ENCODE data around the gene TCEA2. TPM values are rescaled to one million over a fixed set of nuclear protein-coding genes. Genes with fewer than 3 reads are reported as not detected.
A peak's percentile ranks its signal among the peaks of the same experiment; 100 is the strongest.

The TCEA2 gene
- total and polyA plus RNA-seq, 7 experiments from 2014 or later: 22.2 to 73.2 (median 36.4) TPM

DNA sequence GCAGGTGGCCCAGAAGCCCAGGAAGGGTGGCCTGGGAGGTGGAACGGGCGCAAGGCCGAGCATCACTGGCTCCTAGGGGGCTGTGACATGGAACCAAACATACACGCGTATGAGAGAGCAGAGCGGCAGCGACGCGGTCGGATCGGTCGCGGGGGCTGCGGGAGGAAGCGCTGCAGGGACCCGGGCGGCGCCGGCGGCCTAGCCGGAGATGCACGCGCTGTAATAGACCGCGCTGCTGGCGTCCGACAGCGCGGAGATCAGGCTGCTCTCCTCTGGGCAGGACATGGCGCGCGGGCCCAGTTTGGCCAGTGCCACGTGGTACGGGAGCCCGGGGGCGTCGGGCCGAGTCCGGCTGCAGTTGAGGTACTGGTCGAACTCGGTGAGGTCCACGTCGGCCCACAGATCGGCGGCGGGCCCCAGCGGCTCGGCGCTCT lies 15.0 kb upstream of the TCEA2 start:
- H3K4me3 ChIP-seq (ENCODE audit: low read length): no peak overlapping the region
- intact Hi-C loops (cut with micrococcal nuclease): no loop called here
- no peaks in the 10 kb centered on the region for H3K36me3 ChIP-seq (ENCODE audit: control insufficient read depth in 2 of 3, insufficient read depth in 3 of 3, low read length in 3 of 3)
- peaks cover 6 to 22% of the 10 kb centered on the region in 2 donors for H3K27me3 ChIP-seq (ENCODE audit: control insufficient read depth in 2 of 2, insufficient read depth in 2 of 2, low read length in 2 of 2)
- POLR2A ChIA-PET: no interaction called here
- CTCF ChIA-PET: no interaction called here
- DNase-seq (no peak), ATAC-seq (no peak)
- Mint-ChIP-seq H3K4me1 (peaks cover 16 to 27% (median 20%) of the 10 kb centered on the region in 7 donors), H3K27ac (no peak overlapping the region), H3K27me3 (peaks cover 3 to 42% (median 9%) of the 10 kb centered on the region in 5 donors), H3K4me3 (peak overlapping the region in 5 of 10 donors; percentile 12 to 62 (median 36)), H3K9me3 (no peaks in the 10 kb centered on the region), H3K36me3 (no peaks in the 10 kb centered on the region)
- H3K27ac ChIP-seq (ENCODE audit: low read depth, low read length): no peak overlapping the region
- H3K9me3 ChIP-seq (ENCODE audit: control insufficient read depth in 2 of 3, low read length in 3 of 3): no peaks in the 10 kb centered on the region
- peaks cover 0 to 8% of the 10 kb centered on the region in 2 donors for H3K4me1 ChIP-seq (ENCODE audit: control insufficient read depth in 2 of 2, insufficient read depth in 2 of 2, low read length in 2 of 2)

DNA sequence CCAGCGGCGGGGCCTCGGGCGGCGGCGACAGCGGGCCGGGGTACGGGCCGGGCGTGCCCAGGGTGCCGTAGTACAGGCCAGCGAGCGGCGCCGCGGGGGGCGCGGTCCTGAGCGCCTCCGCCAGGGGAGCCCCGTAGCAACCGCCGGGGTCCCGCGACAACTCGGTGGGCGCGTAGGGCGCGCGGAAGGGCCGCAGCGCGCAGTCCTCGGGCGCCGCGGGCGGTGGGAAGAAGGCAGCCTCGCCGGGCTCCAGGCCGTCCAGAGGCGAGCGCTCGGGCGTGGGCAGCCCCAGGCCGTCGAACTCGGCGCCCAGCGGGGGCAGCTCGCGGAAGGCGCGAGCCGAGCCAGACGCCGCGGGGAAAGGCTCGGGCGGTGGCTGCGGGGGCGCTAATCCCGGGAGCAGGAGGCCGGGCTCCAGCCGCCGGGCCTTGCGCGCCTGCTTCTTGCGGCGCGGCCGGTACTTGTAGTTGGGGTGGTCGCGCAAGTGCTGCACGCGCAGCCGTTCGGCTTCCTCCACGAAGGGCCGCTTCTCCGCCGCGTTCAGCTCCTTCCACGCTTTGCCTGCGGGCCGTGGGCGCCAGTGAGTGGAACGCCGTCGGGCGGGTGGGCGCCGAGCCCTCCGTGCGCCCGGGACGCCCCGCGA lies 14.5 kb upstream of the TCEA2 start:
- H3K27me3 Mint-ChIP-seq: peaks cover 6 to 45% (median 14%) of the 10 kb centered on the region in 5 donors
- Histone ChIP-seq H3K4me3 (ENCODE audit: low read length) (no peak overlapping the region), H3K36me3 (ENCODE audit: control insufficient read depth in 2 of 3, insufficient read depth in 3 of 3, low read length in 3 of 3) (no peaks in the 10 kb centered on the region), H3K27ac (ENCODE audit: low read depth, low read length) (no peak overlapping the region), H3K4me1 (ENCODE audit: control insufficient read depth in 2 of 2, insufficient read depth in 2 of 2, low read length in 2 of 2) (peaks cover 0 to 8% of the 10 kb centered on the region in 2 donors), H3K9me3 (ENCODE audit: control insufficient read depth in 2 of 3, low read length in 3 of 3) (no peaks in the 10 kb centered on the region), H3K27me3 (ENCODE audit: control insufficient read depth in 2 of 2, insufficient read depth in 2 of 2, low read length in 2 of 2) (peaks cover 6 to 22% of the 10 kb centered on the region in 2 donors)
- POLR2A ChIA-PET: no interaction called here
- no peaks in the 10 kb centered on the region for H3K9me3 Mint-ChIP-seq
- H3K27ac Mint-ChIP-seq: no peak overlapping the region
- no peaks in the 10 kb centered on the region for H3K36me3 Mint-ChIP-seq
- no peak for ATAC-seq
- CTCF ChIA-PET: no interaction called here
- DNase-seq: no peak
- intact Hi-C loops (cut with micrococcal nuclease): loop anchor here in 1 of 2 donors (1.0 kb wide), 1 partner anchor 9 kb away; no protein-coding TSS in a partner anchor
- peak overlapping the region in 2 of 10 donors; percentile 46 to 78 for H3K4me3 Mint-ChIP-seq
- H3K4me1 Mint-ChIP-seq: peaks cover 16 to 24% (median 19%) of the 10 kb centered on the region in 7 donors

DNA sequence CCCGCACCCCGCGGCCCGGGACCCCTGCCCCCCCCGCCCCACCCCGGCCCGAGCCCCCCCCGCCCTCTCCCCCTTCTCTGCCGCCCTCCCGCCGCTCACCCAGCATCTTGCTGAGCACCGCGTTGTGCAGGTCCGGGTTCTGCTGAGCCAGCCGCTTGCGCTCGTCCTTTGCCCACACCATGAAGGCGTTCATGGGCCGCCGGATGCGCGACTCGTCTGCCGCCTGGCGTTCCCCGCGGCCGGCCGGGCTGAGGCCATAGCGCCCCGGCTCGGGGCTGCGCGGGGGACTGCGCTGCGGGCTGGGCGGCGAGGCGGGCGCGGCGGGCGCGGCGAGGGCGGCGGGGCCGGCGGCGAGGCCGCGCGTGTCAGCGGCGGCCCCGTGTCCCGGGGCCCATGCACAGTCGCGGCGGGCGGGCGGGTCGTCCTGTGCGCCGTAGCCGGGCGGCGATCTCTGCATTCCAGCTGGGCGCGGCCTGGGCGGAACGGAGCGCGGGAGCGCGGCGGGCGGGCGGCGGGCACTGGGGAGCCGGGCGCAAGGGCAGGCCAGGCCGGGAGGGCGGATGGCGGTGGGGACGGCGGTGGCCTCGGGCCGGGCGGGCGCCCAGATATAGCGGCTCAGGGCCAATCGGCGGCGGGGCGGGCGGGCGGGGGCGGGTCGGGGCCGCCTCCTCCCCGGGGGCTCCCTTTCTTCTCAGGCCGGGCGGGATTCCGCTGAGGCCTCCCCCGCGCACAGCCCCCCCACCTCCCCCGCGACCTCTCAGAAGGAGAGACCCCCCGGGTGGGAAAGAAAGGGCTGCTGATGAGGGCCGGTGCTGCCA lies 13.7 kb upstream of the TCEA2 start, which contains the start of gene SOX18:
SOX18 (minus strand) TSS at position 580 of the 818 bp plus-strand sequence; CDS start at position 457, 123 bp downstream.
- Histone ChIP-seq H3K9me3 (ENCODE audit: control insufficient read depth in 2 of 3, low read length in 3 of 3) (no peaks in the 10 kb centered on the region), H3K27me3 (ENCODE audit: control insufficient read depth in 2 of 2, insufficient read depth in 2 of 2, low read length in 2 of 2) (peaks cover 6 to 22% of the 10 kb centered on the region in 2 donors), H3K27ac (ENCODE audit: low read depth, low read length) (no peak within 1 kb of the TSS), H3K4me3 (ENCODE audit: low read length) (no peak within 1 kb of the TSS), H3K36me3 (ENCODE audit: control insufficient read depth in 2 of 3, insufficient read depth in 3 of 3, low read length in 3 of 3) (no peaks in the 10 kb centered on the region), H3K4me1 (ENCODE audit: control insufficient read depth in 2 of 2, insufficient read depth in 2 of 2, low read length in 2 of 2) (peaks cover 0 to 8% of the 10 kb centered on the region in 2 donors)
- peak within 1 kb of the TSS in 7 of 10 donors; percentile 46 to 82 (median 61) for H3K4me3 Mint-ChIP-seq
- peaks cover 13 to 19% (median 16%) of the 10 kb centered on the region in 7 donors for H3K4me1 Mint-ChIP-seq
- H3K36me3 Mint-ChIP-seq: no peaks in the 10 kb centered on the region
- CTCF ChIA-PET: no interaction called here
- DNase-seq: no peak
- POLR2A ChIA-PET: no interaction called here
- no peak within 1 kb of the TSS for H3K27ac Mint-ChIP-seq
- no peaks in the 10 kb centered on the region for H3K9me3 Mint-ChIP-seq
- H3K27me3 Mint-ChIP-seq: peaks cover 6 to 45% (median 17%) of the 10 kb centered on the region in 5 donors
- peak; percentile 49 for ATAC-seq
- intact Hi-C loops (cut with micrococcal nuclease): loop anchor here in 1 of 2 donors (1.0 kb wide), 1 partner anchor 8 kb away; no protein-coding TSS in a partner anchor

DNA sequence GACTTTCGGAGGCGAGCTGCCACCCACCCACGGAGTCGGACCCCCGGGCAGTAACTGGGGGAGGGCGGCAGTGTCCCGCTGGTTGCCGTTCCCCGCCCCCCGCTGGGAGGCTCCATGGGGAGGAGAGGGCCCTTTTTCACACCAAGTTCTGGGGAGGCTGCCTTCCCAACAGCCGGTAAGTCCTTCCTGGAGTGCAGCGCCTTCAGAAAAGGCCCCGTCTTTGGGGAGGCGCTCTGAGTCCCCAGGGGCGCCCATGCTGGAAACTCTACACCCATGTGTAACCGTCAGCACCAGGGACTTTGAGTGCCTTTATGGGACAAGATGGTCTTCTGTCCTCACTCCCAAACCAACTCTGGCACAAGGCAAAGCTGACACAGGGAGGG lies 13.1 kb upstream of the TCEA2 start:
- H3K27me3 ChIP-seq (ENCODE audit: control insufficient read depth in 2 of 2, insufficient read depth in 2 of 2, low read length in 2 of 2): peaks cover 6 to 22% of the 10 kb centered on the region in 2 donors
- ChIA-PET CTCF (no interaction called here), POLR2A (interaction anchor here (0.7 kb wide), 1 partner anchor 68 kb away, joined by 3 read pairs; no protein-coding TSS in a partner anchor)
- Mint-ChIP-seq H3K27ac (no peak overlapping the region), H3K4me3 (peak overlapping the region in 5 of 10 donors; percentile 37 to 75 (median 51)), H3K9me3 (no peaks in the 10 kb centered on the region), H3K36me3 (no peaks in the 10 kb centered on the region), H3K27me3 (peaks cover 6 to 43% (median 17%) of the 10 kb centered on the region in 5 donors), H3K4me1 (peaks cover 8 to 19% (median 12%) of the 10 kb centered on the region in 7 donors)
- no peak overlapping the region for H3K4me3 ChIP-seq (ENCODE audit: low read length)
- ATAC-seq (no peak), DNase-seq (no peak)
- H3K9me3 ChIP-seq (ENCODE audit: control insufficient read depth in 2 of 3, low read length in 3 of 3): no peaks in the 10 kb centered on the region
- no peak overlapping the region for H3K27ac ChIP-seq (ENCODE audit: low read depth, low read length)
- intact Hi-C loops (cut with micrococcal nuclease): loop anchor here in 1 of 2 donors (1.0 kb wide), 1 partner anchor 7 kb away; no protein-coding TSS in a partner anchor
- peaks cover 0 to 8% of the 10 kb centered on the region in 2 donors for H3K4me1 ChIP-seq (ENCODE audit: control insufficient read depth in 2 of 2, insufficient read depth in 2 of 2, low read length in 2 of 2)
- H3K36me3 ChIP-seq (ENCODE audit: control insufficient read depth in 2 of 3, insufficient read depth in 3 of 3, low read length in 3 of 3): no peaks in the 10 kb centered on the region

GRCh38 chr20:64050261-64051032 lies 12.6 kb upstream of the TCEA2 start:
- intact Hi-C loops (cut with micrococcal nuclease): no loop called here
- H3K27me3 Mint-ChIP-seq: peaks cover 6 to 43% (median 17%) of the 10 kb centered on the region in 5 donors
- ChIA-PET CTCF (no interaction called here), POLR2A (interaction anchor here (0.6 to 0.7 kb wide), 2 partner anchors 63 to 69 kb away, joined by 3 read pairs; no protein-coding TSS in a partner anchor)
- H3K27ac Mint-ChIP-seq: peak overlapping the region in 1 of 9 donors; percentile 31
- peak overlapping the region in 4 of 10 donors; percentile 17 to 75 (median 52) for H3K4me3 Mint-ChIP-seq
- Histone ChIP-seq H3K27me3 (ENCODE audit: control insufficient read depth in 2 of 2, insufficient read depth in 2 of 2, low read length in 2 of 2) (peaks cover 6 to 22% of the 10 kb centered on the region in 2 donors), H3K4me1 (ENCODE audit: control insufficient read depth in 2 of 2, insufficient read depth in 2 of 2, low read length in 2 of 2) (peaks cover 0 to 8% of the 10 kb centered on the region in 2 donors), H3K36me3 (ENCODE audit: control insufficient read depth in 2 of 3, insufficient read depth in 3 of 3, low read length in 3 of 3) (no peaks in the 10 kb centered on the region), H3K4me3 (ENCODE audit: low read length) (no peak overlapping the region), H3K27ac (ENCODE audit: low read depth, low read length) (no peak overlapping the region), H3K9me3 (ENCODE audit: control insufficient read depth in 2 of 3, low read length in 3 of 3) (no peaks in the 10 kb centered on the region)
- H3K9me3 Mint-ChIP-seq: no peaks in the 10 kb centered on the region
- ATAC-seq (no peak), DNase-seq (no peak)
- H3K4me1 Mint-ChIP-seq: peaks cover 8 to 21% (median 12%) of the 10 kb centered on the region in 7 donors
- H3K36me3 Mint-ChIP-seq: no peaks in the 10 kb centered on the region

- intact Hi-C loops (cut with micrococcal nuclease): no loop called here
- peaks cover 0 to 8% of the 10 kb centered on the region in 2 donors for H3K4me1 ChIP-seq (ENCODE audit: control insufficient read depth in 2 of 2, insufficient read depth in 2 of 2, low read length in 2 of 2)
- Mint-ChIP-seq H3K36me3 (no peaks in the 10 kb centered on the region), H3K9me3 (no peaks in the 10 kb centered on the region), H3K4me3 (peak overlapping the region in 1 of 10 donors; percentile 75), H3K4me1 (peaks cover 4 to 18% (median 7%) of the 10 kb centered on the region in 7 donors), H3K27ac (peak overlapping the region in 1 of 9 donors; percentile 31), H3K27me3 (peaks cover 6 to 39% (median 17%) of the 10 kb centered on the region in 5 donors)
- CTCF ChIA-PET: no interaction called here
- H3K9me3 ChIP-seq (ENCODE audit: control insufficient read depth in 2 of 3, low read length in 3 of 3): no peaks in the 10 kb centered on the region
- POLR2A ChIA-PET: interaction anchor here (1.0 kb wide), 1 partner anchor 8 kb away, joined by 3 read pairs; no protein-coding TSS in a partner anchor
- no peak for ATAC-seq
- no peak overlapping the region for H3K27ac ChIP-seq (ENCODE audit: low read depth, low read length)
- DNase-seq: no peak
- no peak overlapping the region for H3K4me3 ChIP-seq (ENCODE audit: low read length)
- H3K36me3 ChIP-seq (ENCODE audit: control insufficient read depth in 2 of 3, insufficient read depth in 3 of 3, low read length in 3 of 3): no peaks in the 10 kb centered on the region
- H3K27me3 ChIP-seq (ENCODE audit: control insufficient read depth in 2 of 2, insufficient read depth in 2 of 2, low read length in 2 of 2): peaks cover 6 to 22% of the 10 kb centered on the region in 2 donors
Measured at GRCh38 chr20:64051033-64051452, 12.0 kb upstream of the TCEA2 start.
